Heart left ventricle (tissue), 13 donors: Measurements from ENCODE around the gene CYP19A1.

Experiments
- POLR2A ChIP-seq, 2 donors: fragments of 450-650 bp; IDR thresholded peaks; one replicate each; pipeline ENCODE4 v1.6.1; 2017; ENCODE audit warnings: antibody characterized with exemption in 2 of 2, mild to moderate bottlenecking in 2 of 2, moderate library complexity in 2 of 2
- TF ChIP-seq, protein P1 (sequence below), 12 donors: fragments of 200-600 bp; sonication (generic) in 4 of 12; IDR thresholded peaks; one replicate each; pipeline versions ENCODE4 v1.5.0 to v1.8.0; 2018 to 2022; ENCODE audit warnings: antibody characterized with exemption in 12 of 12, mild to moderate bottlenecking in 5 of 12
- donor health status: ischemic (EF 13 %, LVEDD 7.1; RV severe dilation, severe dysfunction).
- donor health status: DM: no; HTN: yes; CAD: no.
- donor health status: DM: no; HTN: no; CAD: no.
- donor health status: ischemic (EF 25% LVEDD 6.9; RV normal size, moderate dysfunction).
- donor health status: ischemic (EF 25% LVEDD 5.7; RV mildly dilated, moderate dysfunction).
- donor health status: ischemic (EF 35%, LVEDD 5.7; RV mildly dilated, moderate dysfunction).
- donor health status: nonischemic (EF 11% LVEDD 7.7; RV severe dilation, severe dysfunction).
- donor health status: DM: yes; HTN: yes; CAD: no.
- donor health status: PGD.
- donor health status: ischemic (EF 29% LVEDD 5.4; RV normal size, mild dysfunction).
- donor health status: nonischemic (EF 23%, LVEDD 6.1; RV moderate dilation, normal function).

DNA sequence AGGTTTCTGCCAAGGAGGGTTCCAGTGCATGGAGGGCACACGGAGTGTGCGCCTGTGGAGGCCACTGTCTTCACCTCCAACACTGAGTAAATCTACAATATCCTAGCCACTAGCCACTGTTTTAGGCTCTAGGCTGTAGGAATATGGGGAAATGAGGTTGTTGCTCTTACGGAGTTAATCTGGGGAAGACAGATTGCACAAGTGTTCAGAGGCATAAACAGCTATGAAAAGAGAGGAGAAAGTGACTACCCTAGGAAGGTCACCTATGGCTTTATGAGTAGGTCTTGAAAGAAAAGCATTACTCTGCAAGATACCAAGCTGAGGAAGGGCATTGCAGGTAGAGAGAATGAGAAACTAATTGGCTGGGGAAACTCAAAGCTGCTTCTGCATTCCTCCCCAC, 85.7 kb downstream of the CYP19A1 start:
- TF ChIP-seq, protein P1, sequence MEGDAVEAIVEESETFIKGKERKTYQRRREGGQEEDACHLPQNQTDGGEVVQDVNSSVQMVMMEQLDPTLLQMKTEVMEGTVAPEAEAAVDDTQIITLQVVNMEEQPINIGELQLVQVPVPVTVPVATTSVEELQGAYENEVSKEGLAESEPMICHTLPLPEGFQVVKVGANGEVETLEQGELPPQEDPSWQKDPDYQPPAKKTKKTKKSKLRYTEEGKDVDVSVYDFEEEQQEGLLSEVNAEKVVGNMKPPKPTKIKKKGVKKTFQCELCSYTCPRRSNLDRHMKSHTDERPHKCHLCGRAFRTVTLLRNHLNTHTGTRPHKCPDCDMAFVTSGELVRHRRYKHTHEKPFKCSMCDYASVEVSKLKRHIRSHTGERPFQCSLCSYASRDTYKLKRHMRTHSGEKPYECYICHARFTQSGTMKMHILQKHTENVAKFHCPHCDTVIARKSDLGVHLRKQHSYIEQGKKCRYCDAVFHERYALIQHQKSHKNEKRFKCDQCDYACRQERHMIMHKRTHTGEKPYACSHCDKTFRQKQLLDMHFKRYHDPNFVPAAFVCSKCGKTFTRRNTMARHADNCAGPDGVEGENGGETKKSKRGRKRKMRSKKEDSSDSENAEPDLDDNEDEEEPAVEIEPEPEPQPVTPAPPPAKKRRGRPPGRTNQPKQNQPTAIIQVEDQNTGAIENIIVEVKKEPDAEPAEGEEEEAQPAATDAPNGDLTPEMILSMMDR (IDR thresholded peaks at IDR 0.05): no peak
- TF ChIP-seq POLR2A (IDR thresholded peaks at IDR 0.05): no peak
